Sigmoid colon (tissue), 4 donors: Measurements from ENCODE around the gene ABHD17C.

ENCODE experiments used
- CTCF ChIP-seq, 4 experiments: fragments of 450-650 bp in 3 of 4; fragments of 200-600 bp in 1 of 4; IDR thresholded peaks; one replicate each; pipeline ENCODE4 v1.5.1; 2016 to 2019; ENCODE audit warnings: antibody characterized with exemption in 4 of 4, mild to moderate bottlenecking in 3 of 4, moderate library complexity in 2 of 4
- EP300 ChIP-seq, 4 donors: sonication (generic); formaldehyde crosslinking; IDR thresholded peaks; one replicate each; pipeline ENCODE4 v1.6.1; 2017; ENCODE audit warnings: antibody characterized with exemption in 4 of 4
- POLR2AphosphoS5 ChIP-seq, 4 donors: sonication (generic); formaldehyde crosslinking; IDR thresholded peaks; one replicate each; pipeline ENCODE4 v1.6.1; 2017; ENCODE audit warnings: antibody characterized with exemption in 4 of 4

DNA sequence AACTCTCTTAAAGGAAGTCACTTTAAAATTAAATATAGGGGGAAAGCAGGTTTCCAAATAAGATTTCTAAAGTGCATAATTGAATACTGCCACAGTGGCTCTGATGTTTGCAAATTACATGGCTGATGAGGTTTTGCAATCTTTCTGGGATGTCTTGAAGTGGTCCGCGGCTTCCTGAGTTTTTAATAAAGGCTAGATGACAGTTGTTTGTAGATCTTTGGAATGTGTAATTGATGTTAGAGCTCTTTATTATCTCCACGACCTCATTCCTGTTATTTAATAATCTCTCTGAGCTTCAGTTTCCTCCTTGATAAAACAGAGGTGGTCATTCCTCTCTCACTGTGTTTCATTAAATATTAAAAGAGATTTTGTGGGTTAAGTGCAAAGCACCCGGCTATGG lies 57.1 kb downstream of the ABHD17C start:
- no peak for TF ChIP-seq POLR2AphosphoS5 (IDR thresholded peaks at IDR 0.05)
- TF ChIP-seq CTCF (IDR thresholded peaks at IDR 0.05), result no peak
- TF ChIP-seq EP300 (IDR thresholded peaks at IDR 0.05), result no peak
